SK-N-SH treated with all-trans-retinoic acid at 6 μM for 48 hours (cell line): ENCODE data around the gene UBE4B.

Experiments used
- ATAC-seq: fragments of 200-7000 bp; cut with Tn5 transposase; 3 replicates; pipeline ENCODE4 v1.9.1; 2020; ENCODE audit warnings: mild to moderate bottlenecking, moderate library complexity
- ARNTL ChIP-seq: fragments of 450-650 bp; formaldehyde crosslinking; IDR thresholded peaks from 2 replicates; pipeline ENCODE4 v1.5.0; 2020; ENCODE audit warnings: low read depth, mild to moderate bottlenecking, moderate library complexity, borderline replicate concordance
- BACH2 ChIP-seq: fragments of 250-450 bp; sonication (Bioruptor Pico); IDR thresholded peaks from 2 replicates; pipeline ENCODE4 v1.9.0; 2021; ENCODE audit warnings: mild to moderate bottlenecking, borderline replicate concordance
- CREB5 ChIP-seq: fragments of 250-450 bp; sonication (Bioruptor Pico); IDR thresholded peaks from 2 replicates; pipeline ENCODE4 v1.5.1; 2020; ENCODE audit warnings: low read depth, mild to moderate bottlenecking, moderate library complexity
- CSDC2 ChIP-seq: fragments of 250-450 bp; sonication (Bioruptor Pico); IDR thresholded peaks from 2 replicates; pipeline ENCODE4 v1.5.0; 2020; ENCODE audit warnings: mild to moderate bottlenecking, moderate library complexity
- CSRNP3 ChIP-seq: fragments of 250-450 bp; sonication (Bioruptor Pico); IDR thresholded peaks from 2 replicates; pipeline ENCODE4 v1.5.1; 2021; ENCODE audit warnings: mild to moderate bottlenecking, moderate library complexity
- ESRRG ChIP-seq: fragments of 250-450 bp; sonication (Bioruptor Pico); IDR thresholded peaks from 2 replicates; pipeline ENCODE4 v1.6.1; 2021; ENCODE audit warnings: mild to moderate bottlenecking
- GLIS3 ChIP-seq: fragments of 250-450 bp; sonication (Bioruptor Pico); IDR thresholded peaks from 2 replicates; pipeline ENCODE4 v1.5.0; 2020; ENCODE audit warnings: mild to moderate bottlenecking, moderate library complexity
- PATZ1 ChIP-seq: fragments of 250-450 bp; sonication (Bioruptor Pico); IDR thresholded peaks from 2 replicates; pipeline ENCODE4 v1.8.0; 2020; ENCODE audit warnings: mild to moderate bottlenecking, moderate library complexity, borderline replicate concordance
- POU6F1 ChIP-seq: fragments of 250-450 bp; sonication (Bioruptor Pico); IDR thresholded peaks from 2 replicates; pipeline ENCODE4 v1.8.0; 2021; ENCODE audit warnings: low read depth, mild to moderate bottlenecking, moderate library complexity, borderline replicate concordance
- PPARA ChIP-seq: fragments of 250-450 bp; sonication (Bioruptor Pico); IDR thresholded peaks from 2 replicates; pipeline ENCODE4 v1.5.0; 2020; ENCODE audit warnings: mild to moderate bottlenecking, borderline replicate concordance
- RARB ChIP-seq: fragments of 250-450 bp; sonication (Bioruptor Pico); IDR thresholded peaks from 2 replicates; pipeline ENCODE4 v1.8.0; 2021; ENCODE audit warnings: mild to moderate bottlenecking, moderate library complexity
- SNAI2 ChIP-seq: fragments of 250-450 bp; sonication (Bioruptor Pico); IDR thresholded peaks from 2 replicates; pipeline ENCODE4 v1.5.0; 2020; ENCODE audit warnings: mild to moderate bottlenecking, moderate library complexity
- TCF4 ChIP-seq: fragments of 250-450 bp; sonication (Bioruptor Pico); IDR thresholded peaks from 2 replicates; pipeline ENCODE4 v1.8.0; 2021; ENCODE audit warnings: mild to moderate bottlenecking, moderate library complexity, borderline replicate concordance
- TOX ChIP-seq: fragments of 250-450 bp; sonication (Bioruptor Pico); IDR thresholded peaks from 2 replicates; pipeline ENCODE4 v1.8.0; 2021; ENCODE audit warnings: mild to moderate bottlenecking, moderate library complexity, borderline replicate concordance
- ZC3H10 ChIP-seq: fragments of 250-450 bp; sonication (Bioruptor Pico); IDR thresholded peaks from 2 replicates; pipeline ENCODE4 v1.5.1; 2021; ENCODE audit warnings: mild to moderate bottlenecking, moderate library complexity
- ZFP30 ChIP-seq: fragments of 450-650 bp; formaldehyde crosslinking; IDR thresholded peaks from 2 replicates; pipeline ENCODE4 v1.5.0; 2022; ENCODE audit warnings: mild to moderate bottlenecking, moderate library complexity
- ZNF8 ChIP-seq: fragments of 450-650 bp; formaldehyde crosslinking; IDR thresholded peaks from 2 replicates; pipeline ENCODE4 v1.5.0; 2020; ENCODE audit warnings: mild to moderate bottlenecking, moderate library complexity

UBE4B gene

GRCh38 chr1:10052347-10052746, 19.6 kb downstream of the UBE4B start:
- no peak for ATAC-seq
- no peak for TF ChIP-seq CREB5
- no peak for TF ChIP-seq TCF4
- TF ChIP-seq POU6F1 (CRISPR knock-in tag), result no peak
- no peak for TF ChIP-seq ARNTL (CRISPR knock-in tag)
- no peak for TF ChIP-seq CSDC2
- TF ChIP-seq ZFP30, result no peak
- no peak for TF ChIP-seq ZC3H10
- TF ChIP-seq ZNF8 (CRISPR knock-in tag), result no peak
- no peak for TF ChIP-seq TOX (CRISPR knock-in tag)

- ATAC-seq, result no peak
These were observed 21.7 kb downstream of the UBE4B start for GRCh38 chr1:10054465-10054864.

GRCh38 chr1:10056599-10056987, 23.8 kb downstream of the UBE4B start:
- no peak for ATAC-seq

More at GRCh38 chr1:10054465-10054864, 21.7 kb downstream of the UBE4B start:
- TF ChIP-seq RARB (CRISPR knock-in tag) (no peak), TCF4 (no peak), ZC3H10 (no peak), POU6F1 (CRISPR knock-in tag) (no peak), GLIS3 (CRISPR knock-in tag) (no peak), CREB5 (no peak), CSDC2 (no peak), BACH2 (CRISPR knock-in tag) (no peak), TOX (CRISPR knock-in tag) (no peak), CSRNP3 (CRISPR knock-in tag) (no peak), ESRRG (CRISPR knock-in tag) (no peak)

More at GRCh38 chr1:10056599-10056987, 23.8 kb downstream of the UBE4B start:
- TF ChIP-seq SNAI2 (no peak), CREB5 (no peak), GLIS3 (CRISPR knock-in tag) (no peak), PATZ1 (CRISPR knock-in tag) (no peak), ARNTL (CRISPR knock-in tag) (no peak), PPARA (no peak), ESRRG (CRISPR knock-in tag) (no peak), RARB (CRISPR knock-in tag) (no peak)
- TF ChIP-seq, all 23 proteins: peak for 0
